HG03196 (cell line): ENCODE data around the gene TTC17.

Experiments
- ATAC-seq: cut with Tn5 transposase; IDR thresholded peaks from one replicate; pipeline ENCODE4 v1.9.1; 2021; ENCODE audit not compliant: unreplicated experiment

Gene TTC17

GRCh38 chr11:43521471-43521870, 162.8 kb downstream of the TTC17 start:
- no peak for ATAC-seq

GRCh38 chr11:43523632-43524031, 164.9 kb downstream of the TTC17 start:
- no peak for ATAC-seq

GRCh38 chr11:43532041-43532440, 173.3 kb downstream of the TTC17 start:
- no peak for ATAC-seq

GRCh38 chr11:43537833-43538615, 179.3 kb downstream of the TTC17 start:
- no peak for ATAC-seq

GRCh38 chr11:43541993-43542392, 183.3 kb downstream of the TTC17 start:
- no peak for ATAC-seq

GRCh38 chr11:43542750-43543712, 184.3 kb downstream of the TTC17 start:
- no peak for ATAC-seq
